Sigmoid colon (tissue), 4 donors: ENCODE data around the gene KCNB1.

Experiments used
- POLR2A ChIP-seq, 2 donors: fragments of 450-650 bp; IDR thresholded peaks; one replicate each; pipeline ENCODE4 v1.6.1; 2016; ENCODE audit warnings: antibody characterized with exemption in 2 of 2, mild to moderate bottlenecking in 2 of 2, moderate library complexity in 2 of 2
- POLR2AphosphoS5 ChIP-seq, 4 donors: sonication (generic); formaldehyde crosslinking; IDR thresholded peaks; one replicate each; pipeline ENCODE4 v1.6.1; 2017; ENCODE audit warnings: antibody characterized with exemption in 4 of 4
- TF ChIP-seq, protein P1 (sequence below), 4 experiments: fragments of 450-650 bp in 3 of 4; fragments of 200-600 bp in 1 of 4; IDR thresholded peaks; one replicate each; pipeline ENCODE4 v1.5.1; 2016 to 2019; ENCODE audit warnings: antibody characterized with exemption in 4 of 4, mild to moderate bottlenecking in 3 of 4, moderate library complexity in 2 of 4

DNA sequence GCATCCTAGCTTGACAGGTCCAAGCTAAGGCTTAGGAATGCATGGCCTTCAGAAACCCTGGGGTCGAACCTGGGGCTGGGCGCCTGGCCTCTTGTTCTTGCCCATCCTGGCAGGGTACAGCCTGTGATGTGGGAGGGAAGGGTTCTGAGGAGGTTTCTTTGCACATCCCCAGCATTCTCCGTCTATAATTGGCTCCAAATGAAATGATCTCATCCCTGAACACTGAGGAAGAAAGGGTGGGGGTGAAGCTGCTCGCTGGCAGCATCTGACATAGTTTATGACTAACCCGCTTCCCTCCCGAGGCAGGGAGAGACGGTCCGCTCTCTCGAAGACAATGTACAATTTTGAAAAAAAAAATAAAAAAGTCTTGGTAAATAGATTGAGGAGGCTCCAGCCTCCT is 137.5 kb downstream of the KCNB1 start:
- TF ChIP-seq, protein P1, sequence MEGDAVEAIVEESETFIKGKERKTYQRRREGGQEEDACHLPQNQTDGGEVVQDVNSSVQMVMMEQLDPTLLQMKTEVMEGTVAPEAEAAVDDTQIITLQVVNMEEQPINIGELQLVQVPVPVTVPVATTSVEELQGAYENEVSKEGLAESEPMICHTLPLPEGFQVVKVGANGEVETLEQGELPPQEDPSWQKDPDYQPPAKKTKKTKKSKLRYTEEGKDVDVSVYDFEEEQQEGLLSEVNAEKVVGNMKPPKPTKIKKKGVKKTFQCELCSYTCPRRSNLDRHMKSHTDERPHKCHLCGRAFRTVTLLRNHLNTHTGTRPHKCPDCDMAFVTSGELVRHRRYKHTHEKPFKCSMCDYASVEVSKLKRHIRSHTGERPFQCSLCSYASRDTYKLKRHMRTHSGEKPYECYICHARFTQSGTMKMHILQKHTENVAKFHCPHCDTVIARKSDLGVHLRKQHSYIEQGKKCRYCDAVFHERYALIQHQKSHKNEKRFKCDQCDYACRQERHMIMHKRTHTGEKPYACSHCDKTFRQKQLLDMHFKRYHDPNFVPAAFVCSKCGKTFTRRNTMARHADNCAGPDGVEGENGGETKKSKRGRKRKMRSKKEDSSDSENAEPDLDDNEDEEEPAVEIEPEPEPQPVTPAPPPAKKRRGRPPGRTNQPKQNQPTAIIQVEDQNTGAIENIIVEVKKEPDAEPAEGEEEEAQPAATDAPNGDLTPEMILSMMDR (IDR thresholded peaks at IDR 0.05) = no peak
- TF ChIP-seq POLR2A (IDR thresholded peaks at IDR 0.05) (no peak), POLR2AphosphoS5 (IDR thresholded peaks at IDR 0.05) (peak; percentile 32 to 85 (median 68))
